Osteocyte (in vitro differentiated cells): ENCODE measurements around the gene C1orf198. TPM values are rescaled to one million over a fixed set of nuclear protein-coding genes. Genes with fewer than 3 reads are reported as not detected.

Experiments
- DNase-seq: peaks from one replicate; pipeline ENCODE4 v3.0.0; 2021; ENCODE audit warnings: mixed read lengths; ENCODE audit not compliant: unreplicated experiment; ENCODE audit errors: extremely low spot score
- H3K27ac Mint-ChIP-seq: one replicate; pipeline ENCODE4 v1.8.0; 2021; ENCODE audit warnings: mild to moderate bottlenecking, mixed read lengths; ENCODE audit not compliant: unreplicated experiment
- H3K27me3 Mint-ChIP-seq: one replicate; pipeline ENCODE4 v1.8.0; 2021; ENCODE audit warnings: mixed read lengths; ENCODE audit not compliant: unreplicated experiment
- H3K36me3 Mint-ChIP-seq: one replicate; pipeline ENCODE4 v1.8.0; 2021; ENCODE audit warnings: mixed read lengths; ENCODE audit not compliant: unreplicated experiment
- H3K4me1 Mint-ChIP-seq: one replicate; pipeline ENCODE4 v1.8.0; 2021; ENCODE audit warnings: mixed read lengths; ENCODE audit not compliant: unreplicated experiment
- H3K4me3 Mint-ChIP-seq: one replicate; pipeline ENCODE4 v1.8.0; 2021; ENCODE audit warnings: mild to moderate bottlenecking, moderate library complexity, mixed read lengths; ENCODE audit not compliant: unreplicated experiment
- H3K9me3 Mint-ChIP-seq: one replicate; pipeline ENCODE4 v1.8.0; 2021; ENCODE audit warnings: mixed read lengths; ENCODE audit not compliant: unreplicated experiment
- total RNA-seq: library from RNA; stranded (reverse); gene quantifications from 2 replicates; pipeline ENCODE4 v1.2.1, GENCODE V29; 2021
- TF ChIP-seq, protein P1 (sequence below): fragments of 200-600 bp; sonication (generic); IDR thresholded peaks from 2 replicates; pipeline ENCODE4 v1.5.0; 2021; ENCODE audit warnings: antibody characterized with exemption, mild to moderate bottlenecking, moderate library complexity

C1orf198 gene
- total RNA-seq, 1 donor from 2014 or later: 281 TPM

GRCh38 chr1:230894032-230894431 is 25.7 kb upstream of the C1orf198 start:
- Mint-ChIP-seq H3K9me3 (no peaks in the 10 kb centered on the region), H3K36me3 (no peaks in the 10 kb centered on the region), H3K27ac (no peak overlapping the region), H3K4me3 (no peak overlapping the region), H3K4me1 (peaks cover 41% of the 10 kb centered on the region), H3K27me3 (no peaks in the 10 kb centered on the region)
- no peak for DNase-seq
- TF ChIP-seq, protein P1, sequence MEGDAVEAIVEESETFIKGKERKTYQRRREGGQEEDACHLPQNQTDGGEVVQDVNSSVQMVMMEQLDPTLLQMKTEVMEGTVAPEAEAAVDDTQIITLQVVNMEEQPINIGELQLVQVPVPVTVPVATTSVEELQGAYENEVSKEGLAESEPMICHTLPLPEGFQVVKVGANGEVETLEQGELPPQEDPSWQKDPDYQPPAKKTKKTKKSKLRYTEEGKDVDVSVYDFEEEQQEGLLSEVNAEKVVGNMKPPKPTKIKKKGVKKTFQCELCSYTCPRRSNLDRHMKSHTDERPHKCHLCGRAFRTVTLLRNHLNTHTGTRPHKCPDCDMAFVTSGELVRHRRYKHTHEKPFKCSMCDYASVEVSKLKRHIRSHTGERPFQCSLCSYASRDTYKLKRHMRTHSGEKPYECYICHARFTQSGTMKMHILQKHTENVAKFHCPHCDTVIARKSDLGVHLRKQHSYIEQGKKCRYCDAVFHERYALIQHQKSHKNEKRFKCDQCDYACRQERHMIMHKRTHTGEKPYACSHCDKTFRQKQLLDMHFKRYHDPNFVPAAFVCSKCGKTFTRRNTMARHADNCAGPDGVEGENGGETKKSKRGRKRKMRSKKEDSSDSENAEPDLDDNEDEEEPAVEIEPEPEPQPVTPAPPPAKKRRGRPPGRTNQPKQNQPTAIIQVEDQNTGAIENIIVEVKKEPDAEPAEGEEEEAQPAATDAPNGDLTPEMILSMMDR: no peak

- no peak overlapping the region for H3K27ac Mint-ChIP-seq
- no peaks in the 10 kb centered on the region for H3K36me3 Mint-ChIP-seq
- TF ChIP-seq, protein P1: no peak
- H3K27me3 Mint-ChIP-seq: no peaks in the 10 kb centered on the region
- peaks cover 35% of the 10 kb centered on the region for H3K4me1 Mint-ChIP-seq
- H3K4me3 Mint-ChIP-seq: no peak overlapping the region
- no peak for DNase-seq
- H3K9me3 Mint-ChIP-seq: no peaks in the 10 kb centered on the region
Observed at GRCh38 chr1:230892018-230892491, 23.7 kb upstream of the C1orf198 start.

DNA sequence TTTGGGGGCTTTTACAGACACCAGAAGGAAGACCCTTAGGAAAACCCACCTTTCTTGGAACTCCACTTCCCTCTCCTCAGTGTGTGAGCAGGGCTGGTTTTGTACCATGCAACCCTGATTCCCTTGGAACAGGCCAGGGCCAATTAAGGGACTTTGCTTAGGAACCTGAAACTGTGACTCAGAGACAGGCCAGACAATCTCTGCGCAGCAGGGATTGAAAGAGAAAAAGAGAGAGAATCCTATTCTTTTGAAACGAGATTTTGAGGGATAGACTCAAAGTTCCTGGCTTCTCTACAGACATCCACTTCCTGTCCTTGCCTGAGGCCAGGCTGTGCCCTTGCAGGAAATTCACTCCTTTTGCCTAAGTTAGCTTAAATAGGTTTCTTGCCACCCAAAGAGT is 23.1 kb upstream of the C1orf198 start:
- TF ChIP-seq, protein P1: no peak
- Mint-ChIP-seq H3K4me3 (no peak overlapping the region), H3K27me3 (no peaks in the 10 kb centered on the region), H3K4me1 (peaks cover 30% of the 10 kb centered on the region), H3K9me3 (no peaks in the 10 kb centered on the region), H3K27ac (peak overlapping the region; percentile 68), H3K36me3 (no peaks in the 10 kb centered on the region)
- no peak for DNase-seq

- H3K27ac Mint-ChIP-seq: no peak overlapping the region
- peaks cover 3% of the 10 kb centered on the region for H3K36me3 Mint-ChIP-seq
- H3K4me3 Mint-ChIP-seq: no peak overlapping the region
- DNase-seq: no peak
- H3K9me3 Mint-ChIP-seq: no peaks in the 10 kb centered on the region
- TF ChIP-seq, protein P1: no peak
- H3K4me1 Mint-ChIP-seq: peaks cover 5% of the 10 kb centered on the region
- no peaks in the 10 kb centered on the region for H3K27me3 Mint-ChIP-seq
Observed at GRCh38 chr1:230884646-230885045, 16.3 kb upstream of the C1orf198 start.

GRCh38 chr1:230883967-230884366 is 15.6 kb upstream of the C1orf198 start:
- H3K36me3 Mint-ChIP-seq: peaks cover 3% of the 10 kb centered on the region
- no peaks in the 10 kb centered on the region for H3K9me3 Mint-ChIP-seq
- no peak overlapping the region for H3K4me3 Mint-ChIP-seq
- TF ChIP-seq, protein P1: no peak
- no peaks in the 10 kb centered on the region for H3K27me3 Mint-ChIP-seq
- H3K4me1 Mint-ChIP-seq: peaks cover 9% of the 10 kb centered on the region
- no peak overlapping the region for H3K27ac Mint-ChIP-seq
- no peak for DNase-seq
